Parathyroid adenoma (tissue), 2 donors: ENCODE measurements around the gene NFIB.

ENCODE experiments used
- H2AFZ ChIP-seq: fragments of 300-600 bp; sonication (generic); one replicate; pipeline ENCODE4 v1.7.0; 2017; ENCODE audit warnings: antibody characterized with exemption, mild to moderate bottlenecking
- H3K27ac ChIP-seq: fragments of 300-600 bp; sonication (generic); one replicate; pipeline ENCODE4 v1.7.0; 2017
- H3K27me3 ChIP-seq: fragments of 300-600 bp; sonication (generic); one replicate; pipeline ENCODE4 v1.7.0; 2017; ENCODE audit warnings: low read length; ENCODE audit not compliant: control insufficient read depth, insufficient read depth
- H3K36me3 ChIP-seq: fragments of 300-600 bp; sonication (generic); one replicate; pipeline ENCODE4 v1.7.0; 2017; ENCODE audit warnings: low read length; ENCODE audit not compliant: control insufficient read depth, insufficient read depth
- H3K4me1 ChIP-seq: fragments of 300-600 bp; sonication (generic); one replicate; pipeline ENCODE4 v1.7.0; 2017; ENCODE audit warnings: control low read depth
- H3K4me2 ChIP-seq: fragments of 300-600 bp; sonication (generic); one replicate; pipeline ENCODE4 v1.7.0; 2017; ENCODE audit warnings: low read length
- H3K4me3 ChIP-seq: fragments of 300-600 bp; sonication (generic); one replicate; pipeline ENCODE4 v1.7.0; 2017; ENCODE audit warnings: low read depth, low read length
- H3K79me2 ChIP-seq: fragments of 300-600 bp; sonication (generic); one replicate; pipeline ENCODE4 v1.7.0; 2017; ENCODE audit warnings: control low read depth
- H3K9ac ChIP-seq: fragments of 300-600 bp; sonication (generic); one replicate; pipeline ENCODE4 v1.7.0; 2017; ENCODE audit warnings: mild to moderate bottlenecking
- H3K9me3 ChIP-seq: fragments of 300-600 bp; sonication (generic); one replicate; pipeline ENCODE4 v1.7.0; 2017; ENCODE audit warnings: low read length; ENCODE audit not compliant: control insufficient read depth
- CTCF ChIP-seq: fragments of 300-600 bp; sonication (generic); IDR thresholded peaks from one replicate; pipeline ENCODE4 v1.7.0; 2017; ENCODE audit warnings: antibody characterized with exemption, mild to moderate bottlenecking
- donor health status: primary hyperparathyroidism.

NFIB gene

GRCh38 chr9:14349146-14349446 lies 35.2 kb upstream of the NFIB start:
- Histone ChIP-seq H3K9ac (no peak overlapping the region), H3K27ac (no peak overlapping the region), H3K36me3 (no peaks in the 10 kb centered on the region), H3K27me3 (peaks cover 19% of the 10 kb centered on the region), H3K4me1 (no peaks in the 10 kb centered on the region), H3K4me3 (peak overlapping the region; percentile 13), H3K79me2 (no peaks in the 10 kb centered on the region), H3K9me3 (no peaks in the 10 kb centered on the region), H2AFZ (peak overlapping the region; percentile 33), H3K4me2 (peak overlapping the region; percentile 36)
- TF ChIP-seq CTCF, result no peak

DNA sequence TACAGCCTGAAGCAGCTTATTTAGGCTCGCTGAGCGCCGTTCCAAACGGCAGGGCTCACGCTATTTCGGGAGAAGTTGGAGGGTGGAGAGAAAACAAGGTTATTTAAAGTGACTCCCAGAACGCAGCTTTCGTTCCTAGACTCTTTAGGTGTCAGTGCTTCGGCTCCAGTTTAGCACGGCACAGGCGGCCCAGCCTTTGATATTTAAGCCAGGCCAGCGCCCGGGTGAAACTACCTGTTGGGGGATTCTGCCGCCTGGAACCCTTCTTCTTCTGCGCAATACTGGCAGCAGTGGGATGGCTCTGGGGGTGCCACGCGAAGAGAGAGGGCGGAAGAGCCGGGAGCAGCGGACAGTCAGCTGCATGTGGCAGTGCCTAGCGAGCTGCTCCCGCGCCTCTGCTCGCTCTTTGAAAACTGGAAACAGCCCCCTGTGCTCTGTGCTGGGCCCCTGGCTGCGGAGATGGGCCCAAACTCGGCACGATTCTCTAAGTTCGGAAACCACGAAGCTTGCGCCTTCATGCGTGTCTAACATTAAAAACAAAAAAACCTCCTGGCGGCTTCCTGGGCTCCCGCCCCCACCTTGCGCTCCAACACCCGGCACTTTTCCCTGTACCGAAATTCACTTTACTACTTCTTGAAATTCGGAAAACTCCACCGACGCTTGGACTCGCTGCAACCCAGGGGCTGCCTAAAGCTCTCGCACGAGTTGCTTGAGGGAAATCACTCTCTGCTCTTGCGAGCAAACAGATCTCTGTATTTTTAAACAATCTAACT lies 34.6 kb upstream of the NFIB start:
- Histone ChIP-seq H3K27ac (peak overlapping the region; percentile 15), H3K4me3 (peak overlapping the region; percentile 13), H3K9me3 (no peaks in the 10 kb centered on the region), H3K4me1 (no peaks in the 10 kb centered on the region), H3K4me2 (peak overlapping the region; percentile 50), H3K9ac (no peak overlapping the region), H2AFZ (peak overlapping the region; percentile 33), H3K36me3 (no peaks in the 10 kb centered on the region), H3K79me2 (no peaks in the 10 kb centered on the region), H3K27me3 (peaks cover 19% of the 10 kb centered on the region)
- TF ChIP-seq CTCF, result no peak

- no peaks in the 10 kb centered on the region for H3K9me3 ChIP-seq
- H3K4me2 ChIP-seq, result peak overlapping the region; percentile 50
- no peaks in the 10 kb centered on the region for H3K79me2 ChIP-seq
- H3K4me3 ChIP-seq, result peak overlapping the region; percentile 12
- no peak overlapping the region for H2AFZ ChIP-seq
- peak overlapping the region; percentile 15 for H3K27ac ChIP-seq
- TF ChIP-seq CTCF, result no peak
- H3K27me3 ChIP-seq, result peaks cover 19% of the 10 kb centered on the region
- no peak overlapping the region for H3K9ac ChIP-seq
- no peaks in the 10 kb centered on the region for H3K4me1 ChIP-seq
- no peaks in the 10 kb centered on the region for H3K36me3 ChIP-seq
Observed at GRCh38 chr9:14348123-14348372, 34.1 kb upstream of the NFIB start.

- no peaks in the 10 kb centered on the region for H3K9me3 ChIP-seq
- H3K4me1 ChIP-seq, result no peaks in the 10 kb centered on the region
- TF ChIP-seq CTCF, result no peak
- H3K4me2 ChIP-seq, result peak overlapping the region; percentile 50
- no peaks in the 10 kb centered on the region for H3K36me3 ChIP-seq
- H3K9ac ChIP-seq, result no peak overlapping the region
- H3K27ac ChIP-seq, result no peak overlapping the region
- peaks cover 19% of the 10 kb centered on the region for H3K27me3 ChIP-seq
- no peaks in the 10 kb centered on the region for H3K79me2 ChIP-seq
- H3K4me3 ChIP-seq, result peak overlapping the region; percentile 26
- peak overlapping the region; percentile 33 for H2AFZ ChIP-seq
Observed at GRCh38 chr9:14347406-14348122, 33.6 kb upstream of the NFIB start.
